Measurements from ENCODE around the gene MYL11. TPM values are rescaled to one million over a fixed set of nuclear protein-coding genes. Genes with fewer than 3 reads are reported as not detected.

MYL11 gene
- total RNA-seq, 1 donor from 2014 or later: not detected

DNA sequence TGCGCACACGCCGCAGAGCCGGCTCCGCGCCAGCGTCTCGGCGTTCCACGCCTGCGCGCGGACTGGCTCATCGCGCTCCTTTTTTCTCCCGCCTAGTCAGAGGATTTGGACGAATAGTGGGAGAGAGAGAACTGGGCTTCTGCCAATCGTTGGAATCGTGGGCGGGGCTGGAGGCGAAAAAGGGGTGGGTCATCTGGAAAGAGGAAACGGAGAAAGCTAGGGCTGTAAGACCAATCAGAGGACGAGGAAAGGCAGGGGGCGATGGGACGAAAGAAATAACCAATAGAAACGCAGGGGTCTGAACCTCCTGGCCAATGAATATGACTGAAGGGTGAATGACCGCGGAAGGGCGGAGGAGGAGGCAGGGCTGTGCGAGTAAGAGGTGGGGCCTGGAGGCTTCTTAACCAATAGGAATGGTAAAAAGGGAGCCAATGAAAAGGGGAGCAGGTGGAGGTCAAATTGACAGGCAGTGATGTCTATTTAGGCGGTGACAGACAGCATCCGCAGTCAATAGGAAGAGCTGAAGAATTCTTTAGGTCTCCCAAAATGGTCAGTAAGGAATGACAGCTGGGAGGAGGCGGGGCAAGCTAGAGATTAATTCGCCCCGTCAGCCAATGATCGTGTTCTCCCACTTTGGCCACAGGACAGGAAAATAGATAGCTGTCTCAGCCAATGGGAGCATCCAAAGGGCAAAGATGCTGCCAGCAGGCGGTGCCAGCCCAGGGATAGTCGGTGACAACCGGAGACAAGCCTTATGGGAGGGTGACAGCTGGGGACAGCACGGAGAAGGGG lies 4.0 kb upstream of the MYL11 start, which contains the start of gene TBC1D10B:
TBC1D10B (minus strand) TSS at position 39 of the 792 bp plus-strand sequence. CDS start 311 bp downstream, outside the sequence.
- peak; percentile 100 for DNase-seq (ENCODE audit: low read depth in 2 of 2)

DNA sequence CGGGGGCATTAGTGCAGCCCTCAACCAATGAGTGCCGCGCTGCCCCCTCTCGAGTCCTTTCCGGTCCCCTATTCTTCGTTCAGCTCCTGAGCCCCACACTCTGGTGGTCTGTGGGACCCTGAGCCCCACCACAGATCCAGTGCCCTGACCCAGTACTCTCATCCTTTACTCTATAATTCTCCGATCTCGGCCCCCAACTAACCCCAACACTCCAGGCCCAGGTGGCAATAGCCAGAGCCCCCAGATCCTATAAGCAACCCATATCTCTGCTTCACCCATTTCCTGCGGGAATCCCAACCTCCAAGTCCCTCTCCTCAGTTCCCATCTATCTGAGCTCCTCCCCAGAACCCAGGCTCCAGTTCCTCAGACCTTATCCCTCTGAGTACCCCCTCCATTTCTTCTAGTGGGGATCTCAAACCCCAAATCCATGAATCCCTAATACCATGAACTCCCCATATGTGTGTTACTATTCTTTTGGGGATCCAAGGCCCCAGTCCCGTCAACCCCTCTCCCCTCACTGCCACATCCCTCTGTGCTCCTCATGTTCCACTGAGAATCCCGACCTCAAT lies 3.3 kb upstream of the MYL11 start:
- DNase-seq (ENCODE audit: low read depth in 2 of 2): no peak

DNA sequence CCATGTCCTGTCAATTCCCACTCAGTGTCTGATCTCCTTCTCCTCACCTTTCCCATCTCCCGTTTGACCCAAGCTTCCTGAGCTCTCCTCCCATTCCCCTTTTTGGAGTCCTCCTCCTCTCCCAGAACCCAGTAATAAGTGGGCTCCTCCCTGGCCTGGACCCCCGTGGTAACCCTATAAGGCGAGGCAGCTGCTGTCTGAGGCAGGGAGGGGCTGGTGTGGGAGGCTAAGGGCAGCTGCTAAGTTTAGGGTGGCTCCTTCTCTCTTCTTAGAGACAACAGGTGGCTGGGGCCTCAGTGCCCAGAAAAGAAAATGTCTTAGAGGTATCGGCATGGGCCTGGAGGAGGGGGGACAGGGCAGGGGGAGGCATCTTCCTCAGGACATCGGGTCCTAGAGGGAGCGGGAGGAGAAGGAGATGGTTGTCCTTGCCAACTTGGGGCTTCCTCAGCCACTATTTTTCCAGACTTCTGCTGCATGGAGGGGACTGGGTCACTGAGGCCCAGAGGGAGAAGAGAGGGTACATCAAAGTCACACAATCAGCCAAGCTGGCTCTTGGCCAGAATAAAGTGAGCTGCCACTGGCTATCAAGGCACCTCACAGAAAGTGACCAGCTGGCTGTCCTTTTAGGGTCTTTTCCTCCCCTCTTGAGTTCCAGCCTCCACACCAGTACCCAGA lies 2.4 kb upstream of the MYL11 start:
- no peak for DNase-seq (ENCODE audit: low read depth in 2 of 2)

DNA sequence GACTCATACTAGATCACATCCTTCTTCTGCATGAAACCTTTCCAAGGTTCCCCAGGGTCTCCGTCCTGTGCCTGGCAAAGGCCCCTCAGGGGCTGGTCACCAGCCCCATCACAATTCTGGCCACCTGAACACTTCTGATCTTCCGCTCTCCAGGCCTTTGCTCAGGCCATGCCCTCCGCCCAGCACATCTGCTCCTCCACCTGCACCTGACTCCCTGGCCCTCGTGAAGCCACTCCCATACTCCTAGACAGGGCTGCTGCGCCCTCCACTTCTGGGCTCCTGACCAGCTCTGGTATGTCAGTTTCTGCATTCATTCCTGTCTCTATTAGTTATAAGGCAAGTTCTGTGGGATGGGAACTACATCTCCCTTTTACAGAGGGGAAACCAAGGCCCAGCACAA lies 1.9 kb upstream of the MYL11 start:
- DNase-seq (ENCODE audit: low read depth in 2 of 2): no peak

DNA sequence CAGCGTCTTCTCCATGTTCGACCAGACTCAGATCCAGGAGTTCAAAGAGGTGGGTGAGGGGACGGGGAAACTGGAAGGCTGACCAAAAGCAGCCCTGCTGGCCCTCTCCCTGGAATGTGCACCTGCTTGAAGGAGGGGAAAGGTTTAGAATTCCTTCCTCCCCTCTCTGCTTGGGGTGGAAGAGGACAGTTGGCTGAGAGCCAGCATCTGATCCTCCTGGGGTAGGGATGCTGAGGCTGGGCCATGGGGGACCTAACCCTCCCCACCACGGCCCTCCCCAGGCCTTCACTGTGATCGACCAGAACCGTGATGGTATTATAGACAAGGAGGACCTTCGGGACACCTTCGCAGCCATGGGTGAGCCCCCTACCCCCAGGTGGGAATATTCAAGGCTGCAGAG lies 1.3 kb downstream of the MYL11 start:
- no peak for DNase-seq (ENCODE audit: low read depth in 2 of 2)

DNA sequence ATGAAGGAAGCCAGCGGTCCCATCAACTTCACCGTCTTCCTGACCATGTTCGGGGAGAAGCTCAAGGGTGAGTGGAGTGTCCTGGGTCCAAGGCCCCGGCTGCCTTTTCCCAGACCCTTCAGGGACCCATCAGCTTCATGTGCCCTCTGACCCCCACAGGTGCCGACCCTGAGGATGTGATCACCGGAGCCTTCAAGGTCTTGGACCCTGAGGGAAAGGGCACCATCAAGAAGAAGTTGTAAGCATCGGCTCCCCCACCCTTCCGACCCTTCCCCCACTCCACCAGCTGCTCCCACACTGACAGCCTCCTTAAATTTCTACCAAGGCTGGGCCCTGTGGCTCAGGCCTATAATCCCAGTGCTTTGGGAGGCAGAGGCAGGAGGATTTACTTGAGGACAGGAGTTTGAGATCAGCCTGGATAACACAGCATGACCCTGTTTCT lies 1.9 kb downstream of the MYL11 start:
- no peak for DNase-seq (ENCODE audit: low read depth in 2 of 2)

DNA sequence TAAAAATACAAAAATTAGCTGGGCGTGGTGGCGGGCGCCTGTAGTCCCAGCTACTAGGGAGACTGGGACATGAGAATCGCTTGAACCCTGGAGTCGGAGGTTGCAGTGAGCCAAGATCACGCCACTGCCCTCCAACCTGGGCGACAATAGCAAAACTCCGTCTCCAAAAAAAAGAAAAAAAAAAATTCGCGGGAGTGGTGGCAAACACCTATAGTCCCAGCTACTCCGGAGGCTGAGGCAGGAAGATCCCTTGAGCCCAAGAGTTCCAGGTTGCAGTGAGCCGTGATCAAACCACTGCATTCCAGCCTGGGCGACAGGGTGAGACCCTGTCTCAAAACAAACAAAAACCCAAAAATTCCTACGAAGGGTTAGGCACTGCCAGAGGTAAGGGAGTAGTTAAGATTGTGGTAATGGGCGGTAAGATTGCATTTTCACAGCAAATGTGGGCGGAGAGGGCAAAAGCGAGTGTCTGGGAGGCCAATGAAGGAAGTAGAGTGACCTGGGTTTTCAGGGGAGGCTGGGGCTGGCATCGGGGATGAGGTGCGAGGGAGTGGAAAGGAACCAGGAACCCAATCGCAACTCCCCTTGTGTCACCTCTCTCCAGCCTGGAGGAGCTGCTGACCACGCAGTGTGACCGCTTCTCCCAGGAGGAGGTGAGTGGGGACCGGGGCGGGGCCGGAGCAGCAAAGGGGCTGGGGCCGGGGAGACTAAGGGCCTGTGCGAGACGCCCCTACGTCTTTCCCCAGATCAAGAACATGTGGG lies 2.6 kb downstream of the MYL11 start:
- DNase-seq (ENCODE audit: low read depth in 2 of 2): no peak

DNA sequence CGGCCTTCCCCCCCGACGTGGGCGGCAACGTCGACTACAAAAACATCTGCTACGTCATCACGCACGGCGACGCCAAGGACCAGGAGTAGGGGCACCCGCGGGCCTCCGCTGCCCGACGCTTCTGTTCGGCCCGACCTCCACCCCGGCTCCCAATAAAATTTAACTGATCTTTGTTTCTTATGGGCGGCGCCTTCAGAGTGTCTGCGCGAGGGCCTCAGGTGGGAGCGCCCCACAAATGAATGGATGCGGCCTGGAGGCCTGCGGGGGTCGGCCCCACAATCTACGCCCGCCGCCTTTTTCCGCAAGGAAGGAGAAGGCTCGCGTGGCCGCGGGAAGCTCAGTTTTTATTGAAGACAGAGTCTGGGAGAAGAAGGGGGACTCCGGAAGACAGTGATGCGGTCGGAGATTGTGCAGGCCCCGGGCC lies 3.2 kb downstream of the MYL11 start:
- peak; percentile 93 to 95 for DNase-seq (ENCODE audit: low read depth in 2 of 2)

DNA sequence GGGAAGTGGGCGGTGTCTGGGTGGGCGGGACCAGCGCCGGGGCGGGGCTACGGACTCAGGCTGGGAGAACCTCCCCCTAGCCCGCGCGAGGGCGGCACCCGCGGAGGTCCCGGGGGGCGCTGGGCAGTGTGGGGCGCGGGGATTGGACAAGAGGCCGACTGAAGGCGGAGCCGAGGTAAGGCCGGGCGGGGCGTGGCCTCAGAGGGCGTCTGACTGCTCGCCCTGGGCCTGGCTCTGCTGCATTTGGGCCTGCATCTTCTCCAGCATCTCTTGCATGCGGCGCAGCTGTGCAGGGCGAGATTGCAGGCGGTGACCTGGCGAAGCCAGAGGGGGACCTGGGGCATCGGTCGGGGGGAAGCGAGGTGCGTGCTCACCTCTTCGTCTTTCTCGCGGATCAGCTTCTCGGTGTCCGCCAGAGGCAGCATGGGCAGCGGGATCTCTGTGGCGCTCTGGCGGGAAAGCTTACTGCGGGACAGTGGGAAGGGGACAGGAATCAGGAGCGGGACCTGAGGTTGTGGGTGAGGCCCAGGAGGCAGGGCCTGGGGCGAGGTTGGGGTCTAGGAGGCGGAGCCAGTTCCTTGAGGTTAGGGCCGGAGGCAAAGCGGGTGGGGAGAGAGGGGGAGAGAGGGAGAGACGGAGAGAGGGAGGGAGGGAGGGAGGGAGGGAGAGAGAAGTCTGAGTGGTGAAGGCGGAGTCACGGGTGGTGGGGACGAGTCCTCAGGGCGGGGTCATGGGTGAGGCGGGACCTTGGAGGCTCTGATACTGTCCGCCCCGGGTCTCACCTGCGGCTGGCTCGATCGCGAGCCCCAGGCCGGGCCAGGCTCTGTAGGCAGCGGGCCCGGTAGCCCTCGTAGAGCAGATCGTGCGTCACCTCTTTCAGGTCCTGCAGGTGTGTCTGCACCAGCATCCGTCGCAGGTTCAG lies 3.9 kb downstream of the MYL11 start:
- peak; percentile 98 to 99 for DNase-seq (ENCODE audit: low read depth in 2 of 2)

DNA sequence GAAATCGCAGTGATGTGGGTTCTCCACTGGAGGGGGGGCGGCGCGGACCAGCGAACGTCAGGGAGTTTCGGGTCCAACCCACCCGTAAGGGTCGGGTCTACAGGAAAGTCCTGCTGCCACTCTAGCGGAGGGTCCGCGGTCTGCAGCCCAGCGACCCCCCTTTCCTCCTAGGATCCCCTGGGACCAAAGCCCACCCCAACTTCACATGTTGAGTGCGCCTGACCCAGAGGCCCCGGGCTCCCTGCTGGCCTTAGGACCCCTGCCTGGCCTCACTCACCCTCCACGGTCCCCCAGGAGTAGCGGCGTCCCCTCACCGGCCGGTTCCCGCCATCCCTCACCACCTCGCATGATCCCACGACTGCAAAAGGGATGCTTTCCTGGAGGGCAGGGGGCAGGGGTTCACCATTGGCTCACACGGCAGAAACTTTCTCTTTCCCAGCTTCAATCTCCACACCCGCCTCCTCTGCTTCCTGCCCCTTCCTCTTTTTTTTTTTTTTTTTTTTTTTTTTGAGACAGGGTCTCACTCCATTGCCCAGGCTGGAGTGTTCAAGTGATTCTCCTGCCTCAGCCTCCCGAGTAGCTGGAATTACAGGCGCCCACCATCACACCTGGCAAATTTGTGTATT lies 4.7 kb downstream of the MYL11 start:
- no peak for DNase-seq (ENCODE audit: low read depth in 2 of 2)

DNA sequence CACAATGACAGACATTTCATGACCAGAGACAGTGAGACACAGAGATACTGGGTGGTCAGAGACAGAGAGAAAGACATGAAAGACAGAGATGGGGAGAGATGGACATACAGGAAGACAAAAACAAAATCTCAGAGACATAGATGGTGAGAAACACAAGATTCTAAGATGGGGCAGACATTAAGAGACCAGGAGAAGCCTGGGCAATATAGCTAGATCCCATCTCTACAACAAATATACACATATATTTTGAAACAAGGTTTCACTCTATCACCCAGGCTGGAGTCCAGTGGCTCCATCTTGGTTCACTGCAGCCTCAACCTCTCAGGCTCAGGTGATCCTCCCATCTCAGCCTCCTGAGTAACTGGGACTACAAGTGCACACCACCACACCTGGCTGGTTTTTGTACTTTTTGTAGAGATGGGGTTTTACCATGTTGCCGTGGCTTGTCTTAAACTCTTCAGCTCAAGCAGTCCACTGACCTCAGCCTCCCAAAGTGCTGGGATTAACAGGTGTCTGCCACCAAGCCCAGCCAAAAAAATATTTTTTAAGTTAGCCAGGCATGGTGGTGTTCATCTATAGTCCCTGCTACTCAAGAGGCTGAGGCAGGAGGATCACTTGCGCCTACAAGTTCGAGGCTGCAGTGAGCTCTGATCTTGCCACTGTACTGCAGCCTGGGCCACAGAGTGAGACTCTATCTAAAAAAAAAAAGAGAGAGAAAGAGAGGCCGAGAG lies 5.6 kb downstream of the MYL11 start:
- no peak for DNase-seq (ENCODE audit: low read depth in 2 of 2)

DNA sequence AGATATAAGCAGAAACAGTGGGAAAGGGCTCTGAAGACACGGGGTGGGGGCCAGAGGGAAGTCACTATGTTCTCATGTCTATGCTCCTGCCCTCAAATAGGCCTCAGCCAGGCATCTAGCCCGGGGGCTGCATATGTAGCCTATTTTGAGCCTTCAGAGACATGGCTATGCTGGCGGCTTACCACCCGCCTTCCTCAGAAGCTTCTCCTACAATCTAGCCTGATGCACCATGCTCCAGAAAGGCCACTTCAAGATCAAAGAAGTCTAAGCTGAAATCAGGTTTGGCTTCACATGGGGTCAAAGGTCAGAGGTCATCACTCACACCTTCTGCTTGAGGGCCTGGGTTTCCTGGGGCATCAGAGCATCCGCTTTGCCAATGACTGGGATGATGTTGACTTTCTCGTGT lies 6.2 kb downstream of the MYL11 start:
- no peak for DNase-seq (ENCODE audit: low read depth in 2 of 2)

DNA sequence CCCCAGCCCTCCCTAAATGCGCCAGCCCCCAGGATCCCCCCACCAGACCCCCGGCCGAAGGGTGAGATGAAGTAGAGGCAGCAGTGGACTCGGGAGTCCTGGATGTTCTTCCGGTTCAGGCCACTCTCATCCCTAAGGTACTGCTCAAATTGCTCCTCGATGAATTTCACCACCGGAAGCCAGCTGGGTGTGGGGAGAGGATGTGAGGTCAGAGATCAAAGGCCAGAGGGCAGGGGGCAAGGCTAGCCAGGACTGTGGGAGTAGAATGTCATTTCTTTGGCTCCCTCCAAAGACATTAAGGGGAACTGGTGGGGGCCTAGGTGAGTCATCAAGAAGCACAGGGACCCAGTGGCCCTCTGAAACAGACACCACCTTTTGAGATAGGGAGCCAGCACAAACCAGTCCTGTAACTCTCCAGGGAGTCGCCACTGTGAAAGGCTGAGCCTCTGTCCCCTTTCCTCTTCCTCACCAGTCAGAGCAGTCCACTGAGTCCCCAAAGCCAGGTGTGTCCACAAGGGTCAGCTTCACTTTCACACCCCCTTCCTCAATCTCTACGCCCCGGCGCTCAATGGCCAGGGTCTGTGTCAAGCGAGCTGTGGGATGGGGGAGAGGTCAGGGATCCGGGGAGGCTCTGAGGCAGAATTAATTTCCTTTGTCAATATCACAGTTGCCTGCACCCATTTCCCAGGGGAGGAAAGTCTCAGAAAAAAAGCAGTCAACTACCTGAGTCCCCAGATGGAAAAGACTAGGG lies 6.9 kb downstream of the MYL11 start:
- DNase-seq (ENCODE audit: low read depth in 2 of 2): no peak

DNA sequence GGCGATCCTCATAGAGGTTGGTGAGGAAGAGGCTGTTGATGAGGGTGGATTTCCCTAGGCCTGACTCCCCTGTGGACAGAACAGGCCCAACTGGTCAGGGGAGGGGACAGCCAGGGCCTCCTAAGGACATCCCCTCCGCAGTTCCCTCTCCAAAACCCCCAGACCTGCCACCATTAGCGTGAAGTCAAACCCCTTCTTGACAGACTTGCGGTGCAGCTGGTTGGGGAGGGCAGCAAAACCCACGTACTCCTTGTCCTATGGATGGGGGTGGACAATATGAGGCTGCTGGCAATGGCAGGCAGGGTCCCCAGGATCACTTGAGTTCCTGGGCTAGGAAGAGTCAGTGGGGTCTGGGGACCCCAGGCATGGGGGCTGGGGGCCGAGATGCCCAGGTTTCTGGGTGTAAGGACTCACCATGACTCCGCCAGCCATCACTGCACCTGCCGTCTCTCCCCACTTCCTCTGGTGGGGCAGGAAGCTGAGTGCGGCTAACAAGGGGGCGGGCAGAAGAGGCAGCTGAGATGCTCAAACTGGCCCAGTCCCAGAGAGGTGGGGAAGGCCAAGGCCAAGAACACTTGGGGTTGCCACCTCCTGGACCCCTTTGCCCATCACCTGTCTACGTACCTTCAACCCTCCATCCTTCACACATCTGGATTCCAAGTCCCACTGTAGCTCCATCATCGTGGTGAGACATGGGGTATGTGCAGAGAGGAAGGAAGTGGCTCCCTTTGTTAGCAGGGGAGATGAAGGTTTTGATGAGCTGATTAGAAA lies 7.7 kb downstream of the MYL11 start, which contains the start of gene SEPTIN1:
SEPTIN1 (minus strand) TSS at position 451 of the 771 bp plus-strand sequence; CDS start at position 432, 19 bp downstream.
- DNase-seq (ENCODE audit: low read depth in 2 of 2): no peak

DNA sequence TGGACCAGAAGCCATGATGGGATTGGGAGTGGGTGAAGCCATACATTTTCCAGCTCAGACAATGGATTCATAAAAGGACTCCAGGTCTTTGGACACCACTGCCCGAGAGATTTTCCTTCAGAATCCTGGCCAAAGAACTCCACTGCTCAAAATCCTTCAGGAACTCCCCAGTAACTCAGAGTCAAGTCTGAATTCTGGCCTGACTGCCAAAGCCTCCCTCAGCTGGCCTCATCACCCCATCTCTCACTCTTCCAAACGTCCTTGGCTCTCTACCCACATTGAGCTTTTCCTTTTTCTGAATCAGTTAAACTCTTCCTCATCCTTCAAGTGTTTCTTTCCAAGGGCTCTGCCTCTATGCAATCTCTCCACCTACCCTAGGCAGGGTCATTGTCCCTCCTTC lies 8.9 kb downstream of the MYL11 start:
- DNase-seq (ENCODE audit: low read depth in 2 of 2): no peak

DNA sequence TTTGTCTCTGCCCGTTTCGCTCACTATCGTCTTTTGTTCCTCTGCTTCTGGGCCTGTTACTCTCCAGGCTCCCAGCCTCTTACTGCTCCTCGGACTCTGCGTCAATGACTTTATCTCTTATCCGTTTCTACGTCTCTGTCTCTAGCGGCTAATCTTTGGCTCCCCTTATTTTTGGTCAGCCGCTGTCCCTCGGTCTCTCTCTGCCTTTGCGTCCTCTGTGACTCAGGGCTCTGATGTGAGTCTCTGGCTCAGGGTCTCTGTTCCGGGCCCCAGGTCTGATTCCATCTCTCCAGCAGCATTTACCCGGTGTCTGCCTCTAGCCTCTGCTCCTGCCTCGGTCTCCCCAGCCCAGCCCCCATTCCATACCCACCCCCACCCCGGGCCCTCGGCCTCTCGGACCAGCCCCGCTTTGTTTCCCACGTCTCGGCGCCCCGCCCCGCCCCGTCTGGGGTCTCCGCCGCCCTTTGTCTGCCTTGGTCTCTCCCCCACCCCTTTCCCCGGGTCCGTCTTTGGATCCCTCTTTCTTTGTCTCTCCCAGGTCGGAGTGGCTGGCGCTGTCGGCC lies 20.1 kb downstream of the MYL11 start:
- DNase-seq (ENCODE audit: low read depth in 2 of 2): peak in 1 of 2 donors; percentile 22

DNA sequence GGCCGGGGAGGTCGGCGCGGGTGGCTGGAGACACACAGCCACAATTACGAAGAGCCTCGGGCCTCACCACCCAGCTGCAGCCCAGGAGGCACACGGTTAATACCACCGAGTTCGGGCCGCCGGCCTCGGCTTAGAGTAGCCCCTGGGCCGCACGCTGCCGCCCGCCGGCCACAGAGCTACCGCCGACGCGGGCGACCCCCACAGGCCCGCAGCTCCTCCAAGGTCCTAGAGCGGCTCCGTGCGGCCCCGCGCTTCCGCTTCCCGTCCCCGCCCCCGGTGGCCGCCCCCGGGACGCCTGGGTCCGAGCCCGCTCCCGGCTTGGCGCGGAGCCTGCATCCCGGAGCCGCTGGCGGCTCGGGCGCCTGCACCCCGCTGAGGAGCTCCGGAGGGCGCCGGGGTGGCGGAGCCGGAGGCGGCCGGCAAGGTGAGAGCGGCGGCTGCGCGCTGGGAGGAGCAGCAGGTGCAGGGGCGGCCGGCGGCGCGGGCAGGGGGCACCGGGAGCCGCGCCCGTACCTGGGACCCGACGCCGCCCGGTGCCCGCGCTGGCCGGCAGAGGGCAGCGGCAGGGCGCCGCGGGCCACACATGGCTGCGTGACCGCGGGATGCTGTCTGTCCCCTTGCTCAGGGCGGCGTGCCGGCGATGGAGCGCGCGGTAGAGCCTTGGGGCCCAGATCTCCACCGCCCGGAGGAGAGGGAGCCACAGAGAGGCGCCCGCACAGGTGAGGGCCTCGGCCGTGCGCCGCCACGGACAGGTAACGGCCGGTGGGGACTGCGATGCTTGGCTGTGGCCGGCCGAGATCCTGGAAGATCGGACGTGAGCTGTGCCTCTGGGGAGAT lies 20.8 kb downstream of the MYL11 start, which contains the start of gene ZNF48:
ZNF48 (plus strand) TSS at position 266 of the 837 bp plus-strand sequence; CDS start at position 641, 375 bp downstream.
- peak; percentile 93 to 96 for DNase-seq (ENCODE audit: low read depth in 2 of 2)

Data from lung microvascular endothelial cell (primary cell).